GM12875 (cell line): ENCODE measurements around the gene FAM174A.

Source experiments
- H3K4me3 ChIP-seq: one replicate; pipeline ENCODE4 v1.5.1; 2011; ENCODE audit warnings: low read depth, low read length, control low read depth
- TF ChIP-seq, protein P1 (sequence below): IDR thresholded peaks from 2 replicates; pipeline ENCODE4 v1.5.1; 2011; ENCODE audit warnings: low read depth, mild to moderate bottlenecking, control low read depth, inconsistent platforms, low read length, moderate library complexity, borderline replicate concordance; ENCODE audit not compliant: insufficient read depth

FAM174A gene

GRCh38 chr5:100546001-100546400 is 10.8 kb downstream of the FAM174A start:
- no peak overlapping the region for H3K4me3 ChIP-seq
- TF ChIP-seq, protein P1, sequence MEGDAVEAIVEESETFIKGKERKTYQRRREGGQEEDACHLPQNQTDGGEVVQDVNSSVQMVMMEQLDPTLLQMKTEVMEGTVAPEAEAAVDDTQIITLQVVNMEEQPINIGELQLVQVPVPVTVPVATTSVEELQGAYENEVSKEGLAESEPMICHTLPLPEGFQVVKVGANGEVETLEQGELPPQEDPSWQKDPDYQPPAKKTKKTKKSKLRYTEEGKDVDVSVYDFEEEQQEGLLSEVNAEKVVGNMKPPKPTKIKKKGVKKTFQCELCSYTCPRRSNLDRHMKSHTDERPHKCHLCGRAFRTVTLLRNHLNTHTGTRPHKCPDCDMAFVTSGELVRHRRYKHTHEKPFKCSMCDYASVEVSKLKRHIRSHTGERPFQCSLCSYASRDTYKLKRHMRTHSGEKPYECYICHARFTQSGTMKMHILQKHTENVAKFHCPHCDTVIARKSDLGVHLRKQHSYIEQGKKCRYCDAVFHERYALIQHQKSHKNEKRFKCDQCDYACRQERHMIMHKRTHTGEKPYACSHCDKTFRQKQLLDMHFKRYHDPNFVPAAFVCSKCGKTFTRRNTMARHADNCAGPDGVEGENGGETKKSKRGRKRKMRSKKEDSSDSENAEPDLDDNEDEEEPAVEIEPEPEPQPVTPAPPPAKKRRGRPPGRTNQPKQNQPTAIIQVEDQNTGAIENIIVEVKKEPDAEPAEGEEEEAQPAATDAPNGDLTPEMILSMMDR = no peak

- TF ChIP-seq, protein P1 = no peak
- H3K4me3 ChIP-seq = no peak overlapping the region
Observed at GRCh38 chr5:100550531-100551051, 15.4 kb downstream of the FAM174A start.

GRCh38 chr5:100551183-100551582 is 16.0 kb downstream of the FAM174A start:
- H3K4me3 ChIP-seq = no peak overlapping the region
- TF ChIP-seq, protein P1 = no peak

GRCh38 chr5:100553209-100553608 is 18.0 kb downstream of the FAM174A start:
- TF ChIP-seq, protein P1 = no peak
- H3K4me3 ChIP-seq = no peak overlapping the region

DNA sequence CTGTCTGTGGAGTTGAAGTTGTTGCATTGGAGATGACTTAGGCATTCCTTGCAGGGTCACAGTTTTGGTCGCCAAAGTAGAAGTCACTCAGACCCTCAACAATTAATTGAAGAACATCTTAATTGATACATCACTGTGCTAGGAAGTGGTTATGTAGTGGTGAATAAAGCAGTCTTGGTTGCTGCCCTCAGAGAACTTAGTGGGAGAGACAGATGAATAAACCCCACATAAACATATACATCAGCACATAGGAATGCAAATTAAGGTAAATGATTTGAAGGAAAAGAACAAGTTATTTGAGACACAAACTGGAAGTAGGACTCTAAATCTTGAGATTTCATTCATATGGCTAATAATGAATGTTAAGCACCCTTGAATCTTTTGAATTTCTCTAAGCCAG is 25.7 kb downstream of the FAM174A start:
- no peak overlapping the region for H3K4me3 ChIP-seq
- TF ChIP-seq, protein P1 = no peak

- H3K4me3 ChIP-seq = no peak overlapping the region
- TF ChIP-seq, protein P1 = no peak
Observed at GRCh38 chr5:100562821-100563220, 27.6 kb downstream of the FAM174A start.

GRCh38 chr5:100566382-100567141 is 31.4 kb downstream of the FAM174A start:
- no peak overlapping the region for H3K4me3 ChIP-seq
- TF ChIP-seq, protein P1 = no peak
